GM08714 (cell line): Measurements from ENCODE around the gene TMEM106B.
"Not testable (repeated sequence)": the region's sequence is repeated elsewhere in the genome, so short reads cannot be mapped to it uniquely, and the experiment has no call there.

Experiments used
- H3K4me3 ChIP-seq: fragments of 200-500 bp; sonication (Bioruptor generic); 2 replicates; pipeline ENCODE4 v1.5.1; 2014; ENCODE audit warnings: mild to moderate bottlenecking, low read length, inconsistent platforms
- ZNF274 ChIP-seq: IDR thresholded peaks from 2 replicates; pipeline ENCODE4 v1.6.1; 2012; ENCODE audit warnings: mild to moderate bottlenecking, low read depth, low read length

Gene TMEM106B

GRCh38 chr7:12211711-12212485 is 804 bp downstream of the TMEM106B start:
- TF ChIP-seq ZNF274, result no peak
- peak overlapping the region; percentile 95 for H3K4me3 ChIP-seq

GRCh38 chr7:12217311-12217710 is 6.2 kb downstream of the TMEM106B start:
- no peak for TF ChIP-seq ZNF274
- H3K4me3 ChIP-seq, result no peak overlapping the region

GRCh38 chr7:12220389-12221046 is 9.4 kb downstream of the TMEM106B start:
- no peak for TF ChIP-seq ZNF274
- H3K4me3 ChIP-seq, result no peak overlapping the region

GRCh38 chr7:12221414-12221813 is 10.3 kb downstream of the TMEM106B start:
- TF ChIP-seq ZNF274, result no peak
- no peak overlapping the region for H3K4me3 ChIP-seq

GRCh38 chr7:12222889-12223579 is 11.9 kb downstream of the TMEM106B start:
- TF ChIP-seq ZNF274, result no peak
- no peak overlapping the region for H3K4me3 ChIP-seq

GRCh38 chr7:12225017-12225416 is 13.9 kb downstream of the TMEM106B start:
- H3K4me3 ChIP-seq, result not testable (repeated sequence)

GRCh38 chr7:12226756-12227155 is 15.7 kb downstream of the TMEM106B start:
- TF ChIP-seq ZNF274, result no peak
- no peak overlapping the region for H3K4me3 ChIP-seq

- H3K4me3 ChIP-seq, result no peak overlapping the region
- no peak for TF ChIP-seq ZNF274
These were observed 16.9 kb downstream of the TMEM106B start for GRCh38 chr7:12228024-12228423.

- H3K4me3 ChIP-seq, result no peak overlapping the region
- TF ChIP-seq ZNF274, result no peak
These were observed 18.0 kb downstream of the TMEM106B start for GRCh38 chr7:12229046-12229445.

- no peak overlapping the region for H3K4me3 ChIP-seq
- TF ChIP-seq ZNF274, result no peak
These were observed 20.0 kb downstream of the TMEM106B start for GRCh38 chr7:12231097-12231496.

- no peak for TF ChIP-seq ZNF274
These were observed 22.1 kb downstream of the TMEM106B start for GRCh38 chr7:12233175-12233574.

GRCh38 chr7:12234334-12234865 is 23.3 kb downstream of the TMEM106B start:
- no peak overlapping the region for H3K4me3 ChIP-seq
- TF ChIP-seq ZNF274, result no peak

More at GRCh38 chr7:12233175-12233574, 22.1 kb downstream of the TMEM106B start:
- H3K4me3 ChIP-seq, result no peak overlapping the region

- no peak for TF ChIP-seq ZNF274
- no peak overlapping the region for H3K4me3 ChIP-seq
These were observed 24.9 kb downstream of the TMEM106B start for GRCh38 chr7:12235970-12236369.

- no peak overlapping the region for H3K4me3 ChIP-seq
- no peak for TF ChIP-seq ZNF274
These were observed 25.9 kb downstream of the TMEM106B start for GRCh38 chr7:12237007-12237406.
